Keratinocyte (primary cell): ENCODE measurements around the gene YTHDF2. TPM values are rescaled to one million over a fixed set of nuclear protein-coding genes. Genes with fewer than 3 reads are reported as not detected.
"Not testable (repeated sequence)": the region's sequence is repeated elsewhere in the genome, so short reads cannot be mapped to it uniquely, and the experiment has no call there.

Experiments
- DNase-seq: peaks from one replicate; pipeline ENCODE4 v3.0.0-alpha.2; 2011; ENCODE audit warnings: low read depth, missing footprints, low spot score
- FAIRE-seq: peaks from 2 replicates; lab custom pipeline; 2011; peaks lifted over from hg19 to GRCh38; lab: Jason Lieb, UNC
- H2AFZ ChIP-seq: 2 replicates; pipeline ENCODE4 v1.6.0; 2012; ENCODE audit warnings: low read length, control low read depth, inconsistent platforms; ENCODE audit not compliant: control insufficient read depth
- H3K27ac ChIP-seq: 2 replicates; pipeline ENCODE4 v1.5.1; 2011; ENCODE audit warnings: low read length; ENCODE audit not compliant: control insufficient read depth, insufficient read depth
- H3K27me3 ChIP-seq: 3 replicates; pipeline ENCODE4 v1.6.0; 2011; ENCODE audit warnings: low read length; ENCODE audit not compliant: control insufficient read depth, insufficient read depth; ENCODE audit errors: extremely low read depth
- H3K36me3 ChIP-seq, 2 experiments: 2 replicates in 1 of 2; 3 replicates in 1 of 2; pipeline ENCODE4 v1.5.1; 2011; ENCODE audit warnings: low read length in 2 of 2, mild to moderate bottlenecking in 1 of 2; ENCODE audit not compliant: control insufficient read depth in 2 of 2, insufficient read depth in 2 of 2; ENCODE audit errors: extremely low read depth in 1 of 2
- H3K4me1 ChIP-seq: 3 replicates; pipeline ENCODE4 v1.5.1; 2011; ENCODE audit warnings: low read length; ENCODE audit not compliant: control insufficient read depth, insufficient read depth; ENCODE audit errors: extremely low read depth
- H3K4me2 ChIP-seq: 3 replicates; pipeline ENCODE4 v1.6.0; 2011; ENCODE audit warnings: low read depth, low read length; ENCODE audit not compliant: control insufficient read depth, insufficient read depth; ENCODE audit errors: extremely low read depth
- H3K4me3 ChIP-seq, 3 experiments: fragments of 200-600 bp in 1 of 3; sonication (generic) in 1 of 3; 2 replicates in 2 of 3; 3 replicates in 1 of 3; pipeline ENCODE4 v1.5.1; 2011 to 2016; ENCODE audit warnings: low read length in 3 of 3, mild to moderate bottlenecking in 3 of 3, control low read depth in 2 of 3, inconsistent platforms in 1 of 3, low read depth in 1 of 3, mixed read lengths in 1 of 3, mixed run types in 1 of 3, moderate library complexity in 1 of 3; ENCODE audit not compliant: control insufficient read depth in 2 of 3, insufficient read depth in 2 of 3; ENCODE audit errors: extremely low read depth in 1 of 3
- H3K79me2 ChIP-seq: 2 replicates; pipeline ENCODE4 v1.6.0; 2012; ENCODE audit warnings: low read length; ENCODE audit not compliant: control insufficient read depth, insufficient read depth
- H3K9ac ChIP-seq: 3 replicates; pipeline ENCODE4 v1.6.0; 2011; ENCODE audit warnings: low read length; ENCODE audit not compliant: control insufficient read depth, insufficient read depth; ENCODE audit errors: extremely low read depth
- H3K9me1 ChIP-seq: 3 replicates; pipeline ENCODE4 v1.6.0; 2011; ENCODE audit warnings: low read length; ENCODE audit not compliant: control insufficient read depth, insufficient read depth; ENCODE audit errors: extremely low read depth
- H3K9me3 ChIP-seq: 2 replicates; pipeline ENCODE4 v1.5.1; 2012; ENCODE audit warnings: low read depth, low read length; ENCODE audit not compliant: control insufficient read depth
- H4K20me1 ChIP-seq: 3 replicates; pipeline ENCODE4 v1.6.0; 2011; ENCODE audit warnings: low read length; ENCODE audit not compliant: control insufficient read depth, insufficient read depth; ENCODE audit errors: extremely low read depth
- CTCF ChIP-seq, 3 experiments: IDR thresholded peaks in 1 of 3; conservative IDR thresholded peaks in 1 of 3; optimal IDR thresholded peaks in 1 of 3; 2 replicates in 2 of 3; 3 replicates in 1 of 3; pipeline versions ENCODE3 to v1.5.1; 2011; ENCODE audit warnings: low read length in 3 of 3, mild to moderate bottlenecking in 3 of 3, moderate library complexity in 2 of 3, control low read depth in 1 of 3, inconsistent platforms in 1 of 3; ENCODE audit not compliant: insufficient read depth in 2 of 3; ENCODE audit errors: extremely low read depth in 1 of 3
- EZH2 ChIP-seq: IDR thresholded peaks from one replicate; pipeline ENCODE4 v1.6.1; 2012; ENCODE audit warnings: inconsistent platforms, mild to moderate bottlenecking, low read length, moderate library complexity
- dilution Hi-C: fragments of 300-500 bp; cut with MboI; formaldehyde crosslinking; loops from one replicate; pipeline ENCODE4 v1.7.0; 2020; ENCODE audit warnings: low sequenced_read_pairs; ENCODE audit not compliant: extremely low pct_ligation_motif_present
- polyA plus RNA-seq, 5 experiments: library from polyadenylated mRNA; depleted of rRNA in 3 of 5; stranded (reverse) in 3 of 5; stranded (forward) in 1 of 5; unstranded in 1 of 5; fragments of >200 nt; gene quantifications; 1 replicate in 1 of 5; 2 replicates in 3 of 5; 3 replicates in 1 of 5; pipeline versions ENCODE4 v1.2.1 to v1.2.3, GENCODE V29; 2011 to 2012; ENCODE audit warnings: missing spikeins in 2 of 5, low read depth in 1 of 5, low replicate concordance in 1 of 5

Gene YTHDF2
- polyA plus RNA-seq, 1 donor (not counting 4 experiments of a cell fraction or from before 2014, with no cell fraction given) = 88.0 TPM

- TF ChIP-seq EZH2 = no peak
- TF ChIP-seq CTCF (optimal IDR thresholded peaks at IDR 0.05 in 1 of 3, IDR thresholded peaks at IDR 0.05 in 1 of 3, conservative IDR thresholded peaks at IDR 0.05 in 1 of 3; ENCODE audit: extremely low read depth in 1 of 3, insufficient read depth in 2 of 3, low read length in 3 of 3) = peak in 1 of 3 experiments; percentile 13
- Histone ChIP-seq H3K4me3 (no peak overlapping the region), H3K9me1 (no peaks in the 10 kb centered on the region), H3K4me1 (no peaks in the 10 kb centered on the region), H3K36me3 (peaks cover 0 to 1% of the 10 kb centered on the region in 2 experiments), H3K9me3 (no peaks in the 10 kb centered on the region), H3K4me2 (no peak overlapping the region), H3K27ac (no peak overlapping the region), H3K27me3 (no peaks in the 10 kb centered on the region), H2AFZ (no peak overlapping the region), H4K20me1 (no peaks in the 10 kb centered on the region), H3K9ac (no peak overlapping the region), H3K79me2 (no peaks in the 10 kb centered on the region)
- dilution Hi-C loops = no loop called here
- DNase-seq = no peak
- FAIRE-seq = no peak
Measured at GRCh38 chr1:28719332-28719619, 17.5 kb upstream of the YTHDF2 start.

- Histone ChIP-seq H2AFZ (no peak overlapping the region), H3K27me3 (no peaks in the 10 kb centered on the region), H3K9me3 (no peaks in the 10 kb centered on the region), H3K27ac (no peak overlapping the region), H3K9ac (no peak overlapping the region), H3K4me3 (no peak overlapping the region), H3K4me1 (no peaks in the 10 kb centered on the region), H3K4me2 (no peak overlapping the region), H3K79me2 (no peaks in the 10 kb centered on the region), H3K36me3 (no peaks in the 10 kb centered on the region), H3K9me1 (no peaks in the 10 kb centered on the region), H4K20me1 (no peaks in the 10 kb centered on the region)
- DNase-seq (no peak), FAIRE-seq (no peak)
- TF ChIP-seq EZH2 (no peak), CTCF (optimal IDR thresholded peaks at IDR 0.05 in 1 of 3, IDR thresholded peaks at IDR 0.05 in 1 of 3, conservative IDR thresholded peaks at IDR 0.05 in 1 of 3; ENCODE audit: extremely low read depth in 1 of 3, insufficient read depth in 2 of 3, low read length in 3 of 3) (no peak)
- dilution Hi-C loops = no loop called here
Measured at GRCh38 chr1:28720376-28720775, 16.4 kb upstream of the YTHDF2 start.

- H4K20me1 ChIP-seq, H3K27ac ChIP-seq, H3K9me1 ChIP-seq, H3K9me3 ChIP-seq, H2AFZ ChIP-seq, H3K4me3 ChIP-seq, H3K79me2 ChIP-seq, H3K9ac ChIP-seq, H3K27me3 ChIP-seq, H3K4me1 ChIP-seq, H3K4me2 ChIP-seq, DNase-seq, FAIRE-seq, H3K36me3 ChIP-seq, dilution Hi-C loops: not testable (repeated sequence)
Measured at GRCh38 chr1:28721927-28722326, 14.8 kb upstream of the YTHDF2 start.

- H3K36me3 ChIP-seq, H3K4me3 ChIP-seq, H2AFZ ChIP-seq, H4K20me1 ChIP-seq, H3K4me1 ChIP-seq, DNase-seq, dilution Hi-C loops, H3K27ac ChIP-seq, FAIRE-seq, H3K9me3 ChIP-seq, H3K27me3 ChIP-seq, H3K9me1 ChIP-seq, H3K79me2 ChIP-seq, H3K4me2 ChIP-seq, H3K9ac ChIP-seq: not testable (repeated sequence)
Measured at GRCh38 chr1:28725365-28725764, 11.4 kb upstream of the YTHDF2 start.
